GM19328 (cell line): ENCODE measurements around the gene PELI2.

Experiments used
- ATAC-seq: cut with Tn5 transposase; IDR thresholded peaks from one replicate; pipeline ENCODE4 v1.9.1; 2021; ENCODE audit warnings: mild to moderate bottlenecking, moderate library complexity; ENCODE audit not compliant: unreplicated experiment

PELI2 gene

DNA sequence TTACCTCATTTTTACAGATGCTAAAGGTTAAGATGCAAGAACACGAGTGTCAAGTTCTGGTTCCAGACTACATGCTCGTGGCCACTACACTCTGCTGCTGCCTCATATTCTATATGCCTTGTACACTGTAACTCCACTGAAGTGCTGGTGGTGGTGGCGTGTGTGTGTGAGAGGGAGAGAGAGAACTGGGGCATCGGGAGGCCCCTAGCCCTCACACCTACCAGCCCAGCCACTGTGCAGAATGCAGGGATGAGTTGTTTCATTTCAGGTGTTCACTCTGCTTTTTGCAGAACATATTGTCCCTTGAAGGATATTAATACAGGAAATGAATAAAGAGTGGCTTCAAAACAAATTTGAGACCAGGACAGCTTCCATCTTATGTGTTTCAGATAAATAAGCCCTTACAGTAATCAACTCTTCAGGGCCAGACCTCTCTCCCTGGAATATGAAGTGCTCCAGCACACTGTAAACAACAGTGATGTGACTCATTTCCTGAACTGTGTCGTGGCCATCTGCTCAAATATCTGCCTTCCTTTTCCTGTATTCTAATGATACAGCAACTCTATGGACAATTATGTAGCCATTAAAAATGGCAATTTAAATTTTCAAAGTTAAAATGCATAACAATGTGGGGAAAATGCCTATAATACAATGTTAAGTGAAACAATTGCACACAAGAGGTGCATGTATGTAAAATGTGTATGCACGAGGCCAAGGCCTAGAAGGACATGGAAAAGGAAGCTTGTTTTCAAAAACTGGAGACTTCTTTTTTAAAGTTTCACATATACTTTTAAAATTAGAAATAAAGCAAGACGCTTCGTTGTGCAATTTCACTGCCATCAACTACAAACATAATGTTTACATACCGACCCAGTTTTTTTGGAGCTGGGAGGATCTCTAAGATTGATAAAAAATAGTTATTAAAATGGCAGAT is 215.4 kb downstream of the PELI2 start:
- ATAC-seq, result no peak

GRCh38 chr14:56334458-56334857 is 216.2 kb downstream of the PELI2 start:
- ATAC-seq, result no peak

GRCh38 chr14:56338674-56339073 is 220.5 kb downstream of the PELI2 start:
- no peak for ATAC-seq

- peak; percentile 66 for ATAC-seq
Observed at GRCh38 chr14:56339855-56340701, 221.9 kb downstream of the PELI2 start.

DNA sequence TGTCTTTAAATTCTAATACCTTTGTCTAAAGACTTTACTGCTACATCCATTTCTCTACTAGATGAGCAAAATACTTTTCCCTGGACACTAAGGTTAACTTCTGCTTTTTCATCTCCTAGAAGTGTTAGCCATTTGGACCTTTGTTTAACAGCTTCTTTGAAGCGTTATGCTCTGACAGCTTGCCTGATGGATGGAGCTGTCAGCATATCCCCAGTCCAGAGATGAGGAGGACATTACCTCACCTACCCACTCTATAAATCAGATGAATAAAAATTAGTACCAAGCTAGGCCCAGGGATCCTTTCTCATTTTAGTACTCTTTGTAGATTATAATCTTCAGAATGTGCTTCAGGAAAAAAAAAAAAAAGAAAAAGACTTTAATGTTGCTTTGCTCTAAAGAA is 222.7 kb downstream of the PELI2 start:
- ATAC-seq, result no peak

DNA sequence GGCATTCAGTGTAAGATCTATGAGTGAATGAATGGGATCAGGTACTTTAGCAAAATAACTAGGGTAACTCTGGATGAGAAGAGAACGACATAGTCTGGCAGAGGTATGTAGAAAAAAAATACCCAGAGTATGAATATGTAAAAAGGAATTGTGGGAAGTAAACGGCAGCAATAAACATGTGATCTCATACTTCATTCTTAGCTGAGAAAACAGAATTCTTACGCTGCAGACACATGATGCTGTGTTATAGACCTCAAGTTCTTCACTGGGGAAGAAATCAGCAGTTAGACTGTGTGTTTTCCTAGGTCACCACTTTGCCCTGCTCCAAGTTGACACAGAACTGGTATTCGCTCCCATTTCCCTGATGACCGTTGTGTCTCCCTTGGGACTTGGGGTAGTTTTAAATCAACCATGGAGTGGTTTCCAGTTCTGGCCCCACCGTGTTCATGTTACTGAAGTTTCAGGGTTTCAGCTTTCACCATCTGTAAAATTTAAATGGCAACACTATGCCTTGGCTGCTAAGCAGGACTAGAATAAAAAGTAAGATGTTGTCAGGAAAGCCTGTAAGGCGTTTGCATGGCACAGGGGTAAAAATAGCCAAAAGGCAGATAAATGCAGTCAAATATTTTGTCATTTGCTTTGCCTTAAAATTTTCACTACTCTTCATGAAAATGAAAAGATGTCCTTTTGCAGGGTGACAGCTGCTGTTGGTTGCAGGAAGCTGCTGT is 223.7 kb downstream of the PELI2 start:
- peak; percentile 42 for ATAC-seq

DNA sequence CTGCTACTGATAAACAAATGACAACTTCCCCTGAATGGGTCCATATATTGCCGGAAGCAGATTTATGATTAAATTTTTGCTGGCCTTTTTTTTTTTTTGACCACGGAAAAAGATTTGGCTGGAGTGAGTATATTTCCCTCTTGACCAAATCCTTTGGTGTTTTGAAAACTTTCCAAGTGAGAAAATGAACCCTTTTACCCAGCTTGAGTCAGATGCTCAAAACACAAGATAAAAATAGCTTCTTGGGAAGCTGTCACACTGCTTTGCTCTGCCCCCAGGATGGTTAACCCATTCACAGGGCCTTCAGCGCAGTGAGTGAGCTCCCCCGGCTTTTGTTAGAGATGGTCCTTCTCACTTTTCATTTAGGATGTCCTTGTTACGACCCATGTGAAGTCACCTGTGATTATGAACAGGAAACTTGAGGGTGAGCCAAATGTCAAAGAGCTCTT is 224.3 kb downstream of the PELI2 start:
- ATAC-seq, result peak; percentile 50

GRCh38 chr14:56349960-56350359 is 231.7 kb downstream of the PELI2 start:
- no peak for ATAC-seq
